Motor neuron (in vitro differentiated cells): ENCODE data around the gene ADK. TPM values are rescaled to one million over a fixed set of nuclear protein-coding genes. Genes with fewer than 3 reads are reported as not detected.
"Not testable (repeated sequence)": the region's sequence is repeated elsewhere in the genome, so short reads cannot be mapped to it uniquely, and the experiment has no call there.

Source experiments
- ATAC-seq, 8 experiments: fragments of 200-7000 bp; cut with Tn5 transposase; replicated peaks in 6 of 8; 2 replicates each; pipeline ENCODE4 v1.8.0; 2021; ENCODE audit warnings: mild to moderate bottlenecking in 8 of 8, moderate library complexity in 8 of 8
- H3K27ac ChIP-seq, 2 donors: fragments of 250-450 bp; sonication (Bioruptor Pico); 2 replicates each; pipeline ENCODE4 v1.9.0; 2021; ENCODE audit warnings: antibody characterized with exemption in 2 of 2, mild to moderate bottlenecking in 2 of 2, moderate library complexity in 1 of 2
- H3K4me1 ChIP-seq, 2 donors: fragments of 250-450 bp; sonication (Bioruptor Pico); replicated peaks in 1 of 2; 2 replicates each; pipeline ENCODE4 v1.6.1; 2021; ENCODE audit warnings: antibody characterized with exemption in 2 of 2, mild to moderate bottlenecking in 2 of 2, moderate library complexity in 1 of 2
- H3K4me3 ChIP-seq, 5 donors: fragments of 250-450 bp; sonication (Bioruptor Pico); 2 replicates each; pipeline ENCODE4 v1.9.0; 2021; ENCODE audit warnings: antibody characterized with exemption in 5 of 5, mild to moderate bottlenecking in 5 of 5, moderate library complexity in 4 of 5
- WGBS, 10 experiments: fragments of 450-650 bp; shearing (Covaris generic); methylation state at CpG; one replicate each; pipeline ENCODE4 v1.0.0; 2022; 5-methylcytosine and 5-hydroxymethylcytosine counted together
- in situ Hi-C, 9 experiments: fragments of 400-800 bp; cut with MboI; loops; one replicate each; pipeline ENCODE4 v1.15.0; 2021; ENCODE audit warnings: low sequenced_read_pairs in 9 of 9, low pct_unique_long_range_greater_than_20kb in 2 of 9; ENCODE audit not compliant: unreplicated experiment in 9 of 9
- total RNA-seq, 8 experiments: library from RNA; unstranded; fragments of 300-600 nt; gene quantifications; 2 replicates each; pipeline versions ENCODE4 v1.2.3 to v1.2.4, GENCODE V29; 2022

The ADK gene
- total RNA-seq, 8 experiments from 2014 or later = 22.9 to 46.8 (median 31.7) TPM

DNA sequence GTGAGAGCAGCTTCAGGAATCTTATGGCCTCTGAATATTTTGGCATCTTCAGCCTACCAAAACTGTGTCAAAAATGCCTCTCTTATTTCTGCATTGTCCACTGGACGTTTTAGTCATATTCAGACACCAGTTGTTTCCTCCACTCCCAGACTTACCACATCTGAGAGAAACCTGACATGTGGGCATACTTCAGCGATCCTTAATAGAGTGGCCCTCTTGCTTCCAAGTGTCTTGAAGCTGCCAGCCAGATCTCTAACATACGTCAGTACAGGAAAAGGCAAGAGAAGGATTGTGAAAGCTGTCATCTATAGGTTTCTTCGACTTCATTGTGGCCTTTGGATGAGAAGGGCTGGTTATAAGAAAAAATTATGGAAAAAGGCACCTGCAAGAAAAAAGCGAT, 376.6 kb downstream of the ADK start:
- in situ Hi-C loops, H3K27ac ChIP-seq, ATAC-seq, H3K4me1 ChIP-seq, H3K4me3 ChIP-seq: not testable (repeated sequence)
- 85 to 100% (median 95%) methylated on average over 1 to 5 of the region's 5 CpGs for WGBS, 10 experiments

- 100% methylated on average over 1 of the region's 1 CpG; no CpG with 5 or more reads in 2 of the 10 experiments for WGBS, 10 experiments
- no peak overlapping the region for H3K4me3 ChIP-seq
- no peaks in the 10 kb centered on the region for H3K4me1 ChIP-seq
- H3K27ac ChIP-seq = no peak overlapping the region
- in situ Hi-C loops = no loop called here
- ATAC-seq = no peak
Observed at GRCh38 chr10:74529205-74529604, 378.2 kb downstream of the ADK start.

- H3K27ac ChIP-seq = no peak overlapping the region
- ATAC-seq = no peak
- 88 to 100% (median 94%) methylated on average over 1 to 3 of the region's 3 CpGs; no CpG with 5 or more reads in 3 of the 10 experiments for WGBS, 10 experiments
- H3K4me3 ChIP-seq = no peak overlapping the region
- H3K4me1 ChIP-seq = no peaks in the 10 kb centered on the region
- in situ Hi-C loops = no loop called here
Observed at GRCh38 chr10:74530981-74531380, 380.0 kb downstream of the ADK start.

DNA sequence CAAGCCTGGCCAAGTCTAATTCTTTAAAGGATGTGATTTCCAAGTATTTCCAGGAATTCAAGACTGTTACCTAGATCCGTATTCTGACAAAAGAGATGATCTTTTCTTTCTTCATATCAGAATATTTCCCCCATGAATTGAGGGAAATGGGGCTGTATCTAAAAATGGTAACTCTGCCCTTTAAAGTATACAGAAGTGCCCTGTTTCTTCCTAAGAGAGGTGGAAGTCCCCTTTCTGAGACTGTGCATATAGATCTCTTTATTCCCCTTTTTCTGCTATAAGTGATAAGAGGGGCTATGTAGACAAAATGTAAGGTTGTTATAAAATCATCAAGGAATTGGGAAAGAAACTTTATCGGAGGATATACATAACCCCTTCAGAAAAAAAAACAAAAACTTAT, 388.3 kb downstream of the ADK start:
- H3K4me3 ChIP-seq = no peak overlapping the region
- peaks cover 0 to 7% of the 10 kb centered on the region in 2 donors for H3K4me1 ChIP-seq
- no peak overlapping the region for H3K27ac ChIP-seq
- in situ Hi-C loops = no loop called here
- WGBS, 10 experiments = 80 to 100% (median 100%) methylated on average over 1 to 2 of the region's 2 CpGs; no CpG with 5 or more reads in 1 of the 10 experiments
- no peak for ATAC-seq

- no peak overlapping the region for H3K27ac ChIP-seq
- ATAC-seq = no peak
- H3K4me3 ChIP-seq = no peak overlapping the region
- 80 to 100% (median 100%) methylated on average over 1 of the region's 1 CpG; no CpG with 5 or more reads in 5 of the 10 experiments for WGBS, 10 experiments
- peaks cover 0 to 7% of the 10 kb centered on the region in 2 donors for H3K4me1 ChIP-seq
- in situ Hi-C loops = no loop called here
Observed at GRCh38 chr10:74541375-74541774, 390.4 kb downstream of the ADK start.

DNA sequence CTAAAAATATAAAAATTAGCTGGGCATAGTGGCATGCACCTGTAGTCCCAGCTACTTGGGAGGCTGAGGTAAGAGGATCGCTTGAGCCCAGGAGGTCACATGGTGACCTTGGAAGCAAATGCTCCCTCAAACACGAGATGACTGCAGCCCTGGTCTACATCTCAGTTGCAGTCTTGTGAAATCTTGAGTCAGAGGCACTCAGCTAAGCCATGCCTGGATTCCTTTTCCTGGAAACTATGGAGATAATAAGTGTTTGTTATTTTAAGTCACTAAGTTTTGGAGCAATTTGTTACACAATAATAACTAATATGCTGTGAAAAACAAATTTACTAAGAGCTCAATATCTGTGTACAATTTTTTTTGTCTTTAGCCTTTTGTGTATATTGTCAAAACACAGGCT, 391.1 kb downstream of the ADK start:
- WGBS, 10 experiments = 0 to 100% (median 73%) methylated on average over 1 to 2 of the region's 2 CpGs; no CpG with 5 or more reads in 5 of the 10 experiments
- ATAC-seq = peak in 1 of 8 experiments; percentile 29
- Histone ChIP-seq H3K4me3 (no peak overlapping the region), H3K4me1 (peaks cover 0 to 7% of the 10 kb centered on the region in 2 donors), H3K27ac (no peak overlapping the region)
- in situ Hi-C loops = no loop called here

- in situ Hi-C loops = no loop called here
- 50 to 100% (median 80%) methylated on average over 1 of the region's 1 CpG; no CpG with 5 or more reads in 3 of the 10 experiments for WGBS, 10 experiments
- no peak for ATAC-seq
- H3K27ac ChIP-seq = no peak overlapping the region
- peaks cover 0 to 5% of the 10 kb centered on the region in 2 donors for H3K4me1 ChIP-seq
- H3K4me3 ChIP-seq = no peak overlapping the region
Observed at GRCh38 chr10:74543276-74543675, 392.3 kb downstream of the ADK start.

- WGBS, 10 experiments = 23 to 88% (median 55%) methylated on average over 1 to 2 of the region's 2 CpGs; no CpG with 5 or more reads in 2 of the 10 experiments
- peak in 5 of 8 experiments; percentile 21 to 75 (median 42) for ATAC-seq
- no peak overlapping the region for H3K27ac ChIP-seq
- peaks cover 0 to 3% of the 10 kb centered on the region in 2 donors for H3K4me1 ChIP-seq
- no peak overlapping the region for H3K4me3 ChIP-seq
- in situ Hi-C loops = no loop called here
Observed at GRCh38 chr10:74544106-74544505, 393.1 kb downstream of the ADK start.

- peaks cover 8 to 9% of the 10 kb centered on the region in 2 donors for H3K4me1 ChIP-seq
- H3K27ac ChIP-seq = no peak overlapping the region
- in situ Hi-C loops = no loop called here
- ATAC-seq = no peak
- no peak overlapping the region for H3K4me3 ChIP-seq
- WGBS, 10 experiments = 60 to 100% (median 87%) methylated on average over 1 to 2 of the region's 2 CpGs; no CpG with 5 or more reads in 1 of the 10 experiments
Observed at GRCh38 chr10:74548676-74549075, 397.7 kb downstream of the ADK start.

DNA sequence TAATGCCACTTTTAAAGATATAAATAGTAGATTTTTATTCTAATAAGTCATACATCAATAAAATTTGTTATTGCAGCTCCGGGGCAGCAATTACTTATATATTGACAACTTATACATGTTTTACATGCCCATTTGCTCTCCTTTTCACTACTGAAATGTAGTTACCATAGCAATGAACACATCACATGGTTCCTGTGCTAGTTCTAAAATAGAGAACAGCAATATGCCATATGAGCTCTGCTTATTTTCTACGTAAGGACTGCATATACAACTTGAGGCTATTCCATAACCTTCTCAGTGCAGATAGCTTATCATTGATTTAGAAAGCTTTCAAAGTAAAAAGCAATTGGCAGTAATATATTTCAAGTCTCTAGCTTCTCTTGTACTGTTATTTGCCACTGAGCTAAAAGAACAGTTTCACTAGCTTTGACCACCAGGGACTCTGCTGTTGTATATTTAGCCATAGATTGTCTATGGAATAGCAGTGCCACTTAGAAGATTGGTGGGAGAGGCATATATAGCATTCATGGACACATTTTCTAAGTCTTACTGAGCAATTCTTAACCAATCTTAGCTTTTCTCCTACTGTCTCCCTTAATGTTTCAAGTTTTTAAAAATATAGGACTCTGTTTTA, 405.2 kb downstream of the ADK start:
- H3K4me3 ChIP-seq = no peak overlapping the region
- in situ Hi-C loops = no loop called here
- peaks cover 8 to 9% of the 10 kb centered on the region in 2 donors for H3K4me1 ChIP-seq
- WGBS, 10 experiments = 60 to 100% (median 98%) methylated on average over 1 to 2 of the region's 2 CpGs
- no peak for ATAC-seq
- no peak overlapping the region for H3K27ac ChIP-seq

DNA sequence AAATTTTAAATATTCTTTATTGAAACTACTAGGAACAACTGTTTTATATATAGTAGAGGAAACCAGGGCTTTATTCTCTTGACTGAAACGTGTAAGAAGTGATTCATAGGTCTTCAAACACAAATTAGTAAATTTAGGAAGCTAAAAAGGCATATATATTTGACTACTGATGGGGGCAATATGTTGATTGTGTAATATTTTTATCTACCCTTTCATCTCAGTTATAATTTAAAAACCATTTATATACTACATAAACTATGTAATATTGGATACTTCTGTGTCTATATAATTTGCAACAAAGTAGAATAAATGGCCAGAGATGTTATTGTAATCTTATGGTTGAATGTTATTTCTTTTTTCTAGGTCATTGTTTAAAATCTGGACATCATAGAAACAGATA, 406.1 kb downstream of the ADK start:
- no peak overlapping the region for H3K27ac ChIP-seq
- ATAC-seq = no peak
- no peak overlapping the region for H3K4me3 ChIP-seq
- H3K4me1 ChIP-seq = peaks cover 8 to 9% of the 10 kb centered on the region in 2 donors
- in situ Hi-C loops = no loop called here
- WGBS, 10 experiments = 11 to 100% (median 72%) methylated on average over 1 of the region's 1 CpG; no CpG with 5 or more reads in 2 of the 10 experiments

DNA sequence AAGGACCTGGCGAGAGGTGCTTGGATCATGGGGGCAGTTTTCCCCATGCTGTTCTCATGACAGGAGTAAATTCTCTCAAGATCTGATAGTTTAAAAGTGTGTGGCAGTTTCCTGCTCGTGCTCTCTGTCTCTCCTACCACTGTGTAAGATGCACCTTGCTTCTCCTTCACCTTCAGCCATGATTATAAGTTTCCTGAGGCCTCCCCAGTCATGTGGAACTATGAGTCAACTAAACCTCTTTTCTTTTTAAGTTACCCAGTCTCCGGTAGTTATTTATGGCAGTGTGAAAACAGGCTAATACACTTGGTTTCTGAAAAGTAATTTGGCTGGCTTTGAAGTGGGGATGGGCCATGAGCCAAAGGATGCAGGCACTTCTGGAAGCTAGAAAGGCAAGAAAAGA, 407.4 kb downstream of the ADK start:
- in situ Hi-C loops = no loop called here
- Histone ChIP-seq H3K4me1 (no peaks in the 10 kb centered on the region), H3K27ac (no peak overlapping the region), H3K4me3 (no peak overlapping the region)
- WGBS, 10 experiments = 29 to 100% (median 82%) methylated on average over 1 to 3 of the region's 3 CpGs; no CpG with 5 or more reads in 4 of the 10 experiments
- ATAC-seq = no peak

DNA sequence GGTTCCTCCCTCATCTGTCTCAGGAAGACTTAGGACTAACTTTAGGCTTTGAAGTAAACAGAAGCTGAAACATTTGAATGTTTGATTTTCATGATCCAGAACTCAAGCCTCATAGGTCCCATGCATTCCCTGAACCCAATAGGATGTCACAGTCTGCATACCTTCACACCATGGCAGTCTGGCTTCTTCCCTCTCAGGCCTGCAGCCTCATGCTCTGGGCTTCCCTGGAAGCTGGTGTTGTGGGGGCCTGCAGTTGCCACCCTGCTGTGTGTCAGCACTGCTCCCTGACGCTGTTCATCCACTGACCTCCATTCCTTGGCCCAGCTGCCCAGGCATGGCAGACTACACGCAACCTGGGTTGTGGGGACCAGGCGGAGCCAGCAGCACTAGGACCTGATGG, 407.9 kb downstream of the ADK start:
- no peak for ATAC-seq
- WGBS, 10 experiments = 93 to 100% (median 100%) methylated on average over 1 to 2 of the region's 3 CpGs; no CpG with 5 or more reads in 5 of the 10 experiments
- Histone ChIP-seq H3K4me3 (no peak overlapping the region), H3K27ac (no peak overlapping the region), H3K4me1 (no peaks in the 10 kb centered on the region)
- in situ Hi-C loops = no loop called here

- H3K4me3 ChIP-seq, in situ Hi-C loops, H3K4me1 ChIP-seq, ATAC-seq, H3K27ac ChIP-seq: not testable (repeated sequence)
- WGBS, 10 experiments = no CpG with 5 or more reads among the region's 4 CpGs
Observed at GRCh38 chr10:74568896-74569295, 417.9 kb downstream of the ADK start.
